D721Med (cell line): ENCODE results near the gene MAPK8IP1.

Experiments used
- DNase-seq: peaks from one replicate; pipeline ENCODE4 v3.0.0; 2011; ENCODE audit warnings: low spot score; ENCODE audit not compliant: insufficient read length
- FAIRE-seq: peaks from 2 replicates; lab custom pipeline; 2011; peaks lifted over from hg19 to GRCh38; lab: Jason Lieb, UNC
- TF ChIP-seq, protein P1 (sequence below): IDR thresholded peaks from 2 replicates; pipeline ENCODE4 v1.5.1; 2012; ENCODE audit warnings: mild to moderate bottlenecking, control low read depth; ENCODE audit not compliant: insufficient read depth; ENCODE audit errors: missing control alignments

Gene MAPK8IP1

DNA sequence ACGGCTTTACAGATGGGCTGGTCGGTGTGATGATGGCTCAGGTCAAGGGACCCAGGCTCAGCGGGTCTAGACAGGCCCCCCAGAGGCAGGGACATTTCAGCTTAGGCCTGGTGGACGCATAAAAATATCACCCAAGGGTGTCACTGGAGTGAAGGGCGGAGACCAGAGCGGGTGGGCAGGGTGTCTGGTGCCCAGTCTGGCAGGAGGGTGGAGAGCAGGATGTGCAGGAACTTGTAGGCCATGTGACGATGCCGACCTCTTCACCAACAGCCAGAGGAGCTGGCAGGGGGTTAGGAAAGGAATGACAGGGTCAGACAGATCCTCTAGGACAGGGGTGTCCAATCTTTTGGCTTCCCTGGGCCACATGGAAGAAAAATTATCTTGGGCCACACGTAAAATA is 4.5 kb downstream of the MAPK8IP1 start:
- no peak for FAIRE-seq
- no peak for DNase-seq
- TF ChIP-seq, protein P1, sequence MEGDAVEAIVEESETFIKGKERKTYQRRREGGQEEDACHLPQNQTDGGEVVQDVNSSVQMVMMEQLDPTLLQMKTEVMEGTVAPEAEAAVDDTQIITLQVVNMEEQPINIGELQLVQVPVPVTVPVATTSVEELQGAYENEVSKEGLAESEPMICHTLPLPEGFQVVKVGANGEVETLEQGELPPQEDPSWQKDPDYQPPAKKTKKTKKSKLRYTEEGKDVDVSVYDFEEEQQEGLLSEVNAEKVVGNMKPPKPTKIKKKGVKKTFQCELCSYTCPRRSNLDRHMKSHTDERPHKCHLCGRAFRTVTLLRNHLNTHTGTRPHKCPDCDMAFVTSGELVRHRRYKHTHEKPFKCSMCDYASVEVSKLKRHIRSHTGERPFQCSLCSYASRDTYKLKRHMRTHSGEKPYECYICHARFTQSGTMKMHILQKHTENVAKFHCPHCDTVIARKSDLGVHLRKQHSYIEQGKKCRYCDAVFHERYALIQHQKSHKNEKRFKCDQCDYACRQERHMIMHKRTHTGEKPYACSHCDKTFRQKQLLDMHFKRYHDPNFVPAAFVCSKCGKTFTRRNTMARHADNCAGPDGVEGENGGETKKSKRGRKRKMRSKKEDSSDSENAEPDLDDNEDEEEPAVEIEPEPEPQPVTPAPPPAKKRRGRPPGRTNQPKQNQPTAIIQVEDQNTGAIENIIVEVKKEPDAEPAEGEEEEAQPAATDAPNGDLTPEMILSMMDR: no peak

DNA sequence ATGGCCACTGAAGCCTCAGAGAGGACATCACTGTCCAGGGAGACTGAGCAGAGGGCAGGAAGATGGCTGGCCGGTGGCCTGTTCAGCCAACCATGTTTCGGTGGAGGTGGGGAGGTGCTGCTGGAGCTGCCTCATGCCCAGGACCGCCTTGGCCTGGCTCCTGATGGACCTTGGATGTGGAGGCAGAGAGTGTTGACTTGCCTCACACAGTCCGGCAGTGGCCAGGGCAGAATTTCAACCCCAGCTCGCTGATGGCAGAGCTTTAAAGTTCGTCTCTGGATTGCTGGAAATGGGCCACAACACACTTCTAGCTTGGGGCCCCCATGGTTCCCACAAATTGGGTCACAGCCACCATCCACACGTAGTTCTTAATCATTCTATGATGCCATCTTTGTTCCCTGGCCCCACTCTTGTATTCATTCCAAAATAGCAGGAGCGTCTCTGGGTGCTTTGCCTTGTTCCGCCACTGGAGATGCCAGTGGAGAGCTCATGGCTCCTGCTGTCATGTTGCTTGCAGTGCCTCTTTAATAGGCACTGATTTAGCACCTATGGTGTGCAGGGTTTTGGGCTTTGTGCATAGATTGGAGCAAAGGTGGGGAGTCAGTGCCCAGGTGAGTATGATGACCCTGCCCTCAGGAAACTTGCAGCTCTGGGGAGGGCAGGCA is 5.6 kb downstream of the MAPK8IP1 start:
- TF ChIP-seq, protein P1: no peak
- no peak for DNase-seq
- FAIRE-seq: no peak

DNA sequence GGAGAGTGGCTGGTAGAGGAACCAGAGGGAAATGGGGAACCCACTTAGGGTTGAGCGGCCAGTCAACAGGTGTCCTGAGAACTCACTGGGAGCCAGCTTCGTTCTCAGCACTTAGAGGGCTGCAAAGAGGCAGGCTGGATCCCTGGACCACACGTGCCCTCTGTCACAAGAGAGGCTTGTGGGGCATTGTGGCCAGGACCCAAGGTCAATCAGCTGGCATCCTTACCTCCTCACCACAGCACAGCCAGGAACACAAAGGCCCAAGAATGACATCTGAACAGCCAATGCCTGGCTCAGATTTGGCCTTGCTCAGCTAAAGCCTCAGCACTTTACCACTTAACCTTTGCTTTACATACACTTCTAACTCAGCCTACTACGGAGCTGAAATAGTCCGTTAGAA is 7.4 kb downstream of the MAPK8IP1 start:
- no peak for DNase-seq
- no peak for FAIRE-seq
- TF ChIP-seq, protein P1: no peak

DNA sequence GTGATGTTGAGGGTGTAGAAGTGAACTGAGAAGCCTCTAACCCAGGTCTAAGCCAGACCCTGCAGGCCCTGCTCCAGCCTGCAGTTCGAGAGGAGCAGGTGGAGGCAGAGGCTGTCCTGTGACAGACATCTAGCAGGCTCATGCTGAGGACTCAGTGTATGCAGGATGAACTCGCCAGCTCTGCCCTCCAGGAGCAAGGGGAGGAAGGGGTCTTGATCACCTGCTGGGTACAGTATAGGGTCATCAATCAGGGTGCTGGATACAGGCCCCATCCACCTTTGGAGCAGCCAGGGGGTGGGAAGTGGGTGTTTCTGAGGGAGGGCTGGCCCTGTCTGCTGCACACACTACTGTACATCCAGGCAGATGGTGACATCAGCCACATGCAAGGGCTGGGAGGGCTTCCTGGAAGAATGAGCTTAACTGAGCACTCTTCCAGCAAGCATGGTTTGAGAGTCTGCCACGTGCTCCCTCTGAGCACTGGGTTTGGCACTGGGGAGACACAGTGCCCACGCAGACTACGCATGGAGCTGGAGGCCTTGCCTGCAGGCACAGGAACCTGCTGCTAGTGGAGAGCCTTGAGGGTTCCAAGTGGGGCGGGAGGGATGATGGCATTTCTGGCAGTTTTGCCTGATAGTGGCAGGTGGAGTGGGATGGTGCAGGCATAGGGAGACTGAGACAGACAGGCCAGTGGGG is 9.2 kb downstream of the MAPK8IP1 start:
- TF ChIP-seq, protein P1: no peak
- no peak for DNase-seq
- FAIRE-seq: no peak

DNA sequence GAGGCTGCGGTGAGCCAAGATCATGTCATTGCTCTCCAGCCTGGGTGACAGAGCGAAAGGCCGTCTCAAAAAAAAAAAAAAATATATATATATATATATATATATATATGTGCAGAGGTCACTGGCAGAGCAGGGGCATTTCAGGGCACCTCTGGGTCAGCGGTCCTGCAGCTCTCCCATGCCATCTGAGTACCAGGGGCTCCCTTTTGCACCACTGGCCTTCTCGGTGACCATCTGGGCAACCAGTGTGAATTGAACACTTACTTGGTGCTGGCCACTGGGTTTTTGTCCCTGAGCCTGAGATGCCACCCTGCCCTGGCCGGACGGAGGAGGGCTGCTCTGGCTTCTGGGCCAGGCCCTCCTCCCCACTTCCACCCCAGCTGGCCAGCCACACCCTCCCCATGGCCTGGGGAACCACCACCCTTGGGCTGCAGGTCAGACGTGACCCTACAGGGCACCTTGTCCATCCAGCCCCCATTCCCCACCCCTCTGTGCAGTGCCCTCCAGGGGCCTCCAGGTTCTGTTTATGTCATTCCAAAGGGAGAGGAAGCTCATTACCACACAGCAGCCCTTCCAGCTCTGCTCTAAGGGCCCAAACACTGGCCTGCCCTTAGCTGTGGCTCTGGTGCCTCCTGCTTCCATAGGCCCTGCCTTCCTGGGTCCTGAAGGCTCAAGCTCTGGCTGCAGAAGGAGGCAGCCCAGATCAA is 10.3 kb downstream of the MAPK8IP1 start:
- TF ChIP-seq, protein P1: no peak
- FAIRE-seq (no peak), DNase-seq (no peak)

DNA sequence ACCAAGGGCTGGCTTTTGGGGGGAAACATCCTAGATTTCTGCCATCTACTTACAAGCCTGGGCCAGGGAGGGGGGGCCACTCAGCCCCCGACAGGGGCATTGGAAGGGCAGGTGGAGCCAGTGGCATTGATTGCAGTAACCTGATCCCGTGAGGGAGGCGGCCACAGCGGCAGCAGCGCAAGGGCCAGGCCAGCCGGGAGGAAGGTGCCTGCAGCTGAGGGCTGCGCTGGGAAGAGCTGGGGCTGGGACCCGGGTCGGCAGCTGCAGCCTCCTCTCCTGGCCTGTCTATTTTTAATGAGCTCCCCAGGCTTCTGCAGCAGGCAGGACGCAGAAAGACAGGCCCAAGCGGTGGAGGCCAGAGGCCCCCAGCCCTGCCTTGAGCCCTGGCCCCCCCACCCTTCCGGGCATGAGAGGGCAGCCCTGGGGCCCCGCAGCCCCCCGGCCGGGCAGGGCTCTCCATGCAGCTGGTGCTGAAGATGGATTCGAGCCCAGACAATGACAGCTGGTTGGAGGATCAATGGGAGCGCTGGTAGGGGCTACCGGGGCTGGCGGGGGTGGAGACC is 11.1 kb downstream of the MAPK8IP1 start:
- TF ChIP-seq, protein P1: no peak
- DNase-seq: no peak
- FAIRE-seq: no peak
